ENCODE results near the gene RILP.

DNA sequence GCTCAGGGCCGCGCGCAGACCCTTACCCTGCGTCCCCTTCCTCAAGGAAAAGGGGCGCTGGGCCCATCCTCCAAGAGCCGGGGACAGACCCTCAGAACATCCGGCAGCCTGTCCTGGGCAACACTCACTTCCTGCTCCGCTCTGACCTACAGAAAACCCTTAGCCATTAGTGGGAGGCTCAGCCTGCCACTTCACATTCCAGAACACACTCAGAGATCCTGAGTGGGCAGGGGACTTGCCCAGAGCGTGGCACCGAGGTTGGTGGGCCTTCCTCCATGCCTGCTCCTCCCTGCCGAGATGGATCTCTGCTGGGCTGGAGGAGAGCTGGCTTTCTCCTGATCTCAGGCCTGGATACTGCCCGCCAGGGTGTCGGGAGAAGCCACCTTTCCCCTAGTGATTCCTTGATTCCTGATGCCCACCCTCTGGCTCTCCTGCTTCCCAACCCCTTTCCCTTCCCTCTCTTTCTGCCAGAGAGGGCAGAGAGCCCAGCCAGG is 5.6 kb downstream of the RILP start:
- no peak for TF ChIP-seq POLR2A (IDR thresholded peaks at IDR 0.05)
- TF ChIP-seq, protein P1, sequence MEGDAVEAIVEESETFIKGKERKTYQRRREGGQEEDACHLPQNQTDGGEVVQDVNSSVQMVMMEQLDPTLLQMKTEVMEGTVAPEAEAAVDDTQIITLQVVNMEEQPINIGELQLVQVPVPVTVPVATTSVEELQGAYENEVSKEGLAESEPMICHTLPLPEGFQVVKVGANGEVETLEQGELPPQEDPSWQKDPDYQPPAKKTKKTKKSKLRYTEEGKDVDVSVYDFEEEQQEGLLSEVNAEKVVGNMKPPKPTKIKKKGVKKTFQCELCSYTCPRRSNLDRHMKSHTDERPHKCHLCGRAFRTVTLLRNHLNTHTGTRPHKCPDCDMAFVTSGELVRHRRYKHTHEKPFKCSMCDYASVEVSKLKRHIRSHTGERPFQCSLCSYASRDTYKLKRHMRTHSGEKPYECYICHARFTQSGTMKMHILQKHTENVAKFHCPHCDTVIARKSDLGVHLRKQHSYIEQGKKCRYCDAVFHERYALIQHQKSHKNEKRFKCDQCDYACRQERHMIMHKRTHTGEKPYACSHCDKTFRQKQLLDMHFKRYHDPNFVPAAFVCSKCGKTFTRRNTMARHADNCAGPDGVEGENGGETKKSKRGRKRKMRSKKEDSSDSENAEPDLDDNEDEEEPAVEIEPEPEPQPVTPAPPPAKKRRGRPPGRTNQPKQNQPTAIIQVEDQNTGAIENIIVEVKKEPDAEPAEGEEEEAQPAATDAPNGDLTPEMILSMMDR (IDR thresholded peaks at IDR 0.05) = no peak
